Esophagus squamous epithelium (tissue), 5 donors: Measurements from ENCODE around the gene COL4A2. TPM values are rescaled to one million over a fixed set of nuclear protein-coding genes. Genes with fewer than 3 reads are reported as not detected.

ENCODE experiments used
- DNase-seq: peaks from one replicate; lab custom pipeline; 2025; lab: John Stamatoyannopoulos, UW
- H3K27ac ChIP-seq, 4 donors: fragments of 200-600 bp; sonication (generic); one replicate each; pipeline ENCODE4 v1.5.1; 2016 to 2019; ENCODE audit warnings: mild to moderate bottlenecking in 1 of 4
- H3K27me3 ChIP-seq, 4 donors: fragments of 200-600 bp; sonication (generic); 1 replicate in 3 of 4; 2 replicates in 1 of 4; pipeline versions ENCODE4 v1.5.1 to v1.6.0; 2017 to 2021; ENCODE audit warnings: antibody characterized with exemption in 1 of 4
- H3K36me3 ChIP-seq, 3 donors: fragments of 200-600 bp; sonication (generic); one replicate each; pipeline ENCODE4 v1.5.1; 2016 to 2019
- H3K4me1 ChIP-seq, 3 donors: fragments of 200-600 bp; sonication (generic); one replicate each; pipeline ENCODE4 v1.5.1; 2017 to 2019
- H3K4me3 ChIP-seq, 4 donors: fragments of 200-600 bp; sonication (generic); 1 replicate in 3 of 4; 2 replicates in 1 of 4; pipeline ENCODE4 v1.5.1; 2016 to 2019; ENCODE audit warnings: mild to moderate bottlenecking in 2 of 4, moderate library complexity in 1 of 4
- H3K9me3 ChIP-seq, 3 donors: fragments of 200-600 bp; sonication (generic); one replicate each; pipeline ENCODE4 v1.5.1; 2016 to 2019
- CTCF ChIP-seq, 6 experiments: fragments of 450-650 bp in 4 of 6; fragments of 200-600 bp in 2 of 6; sonication (generic) in 2 of 6; IDR thresholded peaks; one replicate each; pipeline ENCODE4 v1.5.1; 2016 to 2019; ENCODE audit warnings: antibody characterized with exemption in 6 of 6, mild to moderate bottlenecking in 4 of 6, moderate library complexity in 4 of 6
- POLR2A ChIP-seq, 4 donors: fragments of 450-650 bp; IDR thresholded peaks; one replicate each; pipeline ENCODE4 v1.6.1; 2017; ENCODE audit warnings: antibody characterized with exemption in 4 of 4, mild to moderate bottlenecking in 4 of 4, moderate library complexity in 3 of 4
- WGBS, 2 donors: methylation state at CpG; one replicate each; pipeline ENCODE4 v1.1.5; 2018; 5-methylcytosine and 5-hydroxymethylcytosine counted together
- intact Hi-C: fragments of 100-400 bp; cut with DNase I; formaldehyde crosslinking; loops from one replicate; pipeline ENCODE4 v1.15.0; 2022
- total RNA-seq, 4 donors: library from RNA; depleted of rRNA; stranded (reverse); fragments of >200 nt; gene quantifications; one replicate each; pipeline ENCODE4 v1.1.0, GENCODE V29; 2016
- donor health status: DM: yes; HTN: yes; CAD: no.

The COL4A2 gene
- total RNA-seq, 4 donors from 2014 or later, result 11.9 to 102 (median 43.5) TPM

GRCh38 chr13:110382830-110383229 is 75.7 kb downstream of the COL4A2 start:
- 85 to 88% methylated on average over 4 of the region's 4 CpGs for WGBS, 2 donors
- no peak overlapping the region for H3K27ac ChIP-seq

GRCh38 chr13:110387451-110388107 is 80.5 kb downstream of the COL4A2 start:
- Histone ChIP-seq H3K27ac (peak overlapping the region; percentile 62 to 89 (median 82)), H3K4me3 (peak overlapping the region in 3 of 4 donors; percentile 4 to 40 (median 20)), H3K36me3 (no peaks in the 10 kb centered on the region), H3K27me3 (peaks cover 0 to 12% (median 0%) of the 10 kb centered on the region in 4 donors), H3K4me1 (peaks cover 13 to 27% (median 15%) of the 10 kb centered on the region in 3 donors), H3K9me3 (no peaks in the 10 kb centered on the region)
- 12 to 27% methylated on average over 15 to 21 of the region's 25 CpGs for WGBS, 2 donors
- no peak for TF ChIP-seq CTCF (IDR thresholded peaks at IDR 0.05)
- TF ChIP-seq POLR2A (IDR thresholded peaks at IDR 0.05), result no peak
- DNase-seq, result no peak
- intact Hi-C loops, result no loop called here

More at GRCh38 chr13:110382830-110383229, 75.7 kb downstream of the COL4A2 start:
- Histone ChIP-seq H3K27me3 (peaks cover 0 to 8% (median 0%) of the 10 kb centered on the region in 4 donors), H3K4me1 (peaks cover 9 to 24% (median 11%) of the 10 kb centered on the region in 3 donors), H3K4me3 (no peak overlapping the region), H3K9me3 (no peaks in the 10 kb centered on the region), H3K36me3 (no peaks in the 10 kb centered on the region)
- intact Hi-C loops, result no loop called here
- TF ChIP-seq POLR2A (IDR thresholded peaks at IDR 0.05), result no peak
- TF ChIP-seq CTCF (IDR thresholded peaks at IDR 0.05), result no peak
- DNase-seq, result no peak

GRCh38 chr13:110388108-110388943 is 81.2 kb downstream of the COL4A2 start:
- Histone ChIP-seq H3K36me3 (no peaks in the 10 kb centered on the region), H3K9me3 (no peaks in the 10 kb centered on the region), H3K27me3 (peaks cover 0 to 12% (median 0%) of the 10 kb centered on the region in 4 donors), H3K4me3 (peak overlapping the region in 3 of 4 donors; percentile 4 to 40 (median 20)), H3K4me1 (peaks cover 13 to 27% (median 15%) of the 10 kb centered on the region in 3 donors), H3K27ac (peak overlapping the region; percentile 62 to 89 (median 82))
- TF ChIP-seq CTCF (IDR thresholded peaks at IDR 0.05) (no peak), POLR2A (IDR thresholded peaks at IDR 0.05) (peak in 1 of 4 donors; percentile 21)
- intact Hi-C loops, result no loop called here
- WGBS, 2 donors, result 24 to 28% methylated on average over 17 to 19 of the region's 19 CpGs
- DNase-seq, result no peak

- Histone ChIP-seq H3K27ac (peak overlapping the region in 3 of 4 donors; percentile 37 to 84 (median 75)), H3K36me3 (no peaks in the 10 kb centered on the region), H3K4me3 (no peak overlapping the region), H3K9me3 (no peaks in the 10 kb centered on the region), H3K4me1 (peaks cover 13 to 31% (median 15%) of the 10 kb centered on the region in 3 donors), H3K27me3 (peaks cover 0 to 12% (median 0%) of the 10 kb centered on the region in 4 donors)
- DNase-seq, result no peak
- intact Hi-C loops, result no loop called here
- 69 to 71% methylated on average over 4 to 5 of the region's 5 CpGs for WGBS, 2 donors
- TF ChIP-seq POLR2A (IDR thresholded peaks at IDR 0.05) (no peak), CTCF (IDR thresholded peaks at IDR 0.05) (no peak)
Observed at GRCh38 chr13:110390567-110390966, 83.5 kb downstream of the COL4A2 start.
